PC-9 (cell line): ENCODE results near the gene SLX4IP.

Experiments used
- CTCF ChIP-seq: fragments of 200-600 bp; sonication (generic); conservative IDR thresholded peaks from 2 replicates; pipeline ENCODE4 v1.6.1; 2017; ENCODE audit warnings: mixed run types, antibody characterized with exemption, mild to moderate bottlenecking, moderate library complexity
- EZH2 ChIP-seq: fragments of 200-600 bp; sonication (generic); IDR thresholded peaks from 2 replicates; pipeline ENCODE4 v1.8.0; 2017; ENCODE audit warnings: antibody characterized with exemption, low read depth

GRCh38 chr20:10651227-10651990 lies 216.3 kb downstream of the SLX4IP start:
- no peak for TF ChIP-seq CTCF
- no peak for TF ChIP-seq EZH2
